HG03280 (cell line): Measurements from ENCODE around the gene ALK.
"Not testable (repeated sequence)": the region's sequence is repeated elsewhere in the genome, so short reads cannot be mapped to it uniquely, and the experiment has no call there.

ENCODE experiments used
- ATAC-seq: cut with Tn5 transposase; IDR thresholded peaks from one replicate; pipeline ENCODE4 v1.9.1; 2021; ENCODE audit warnings: mild to moderate bottlenecking, moderate library complexity; ENCODE audit not compliant: unreplicated experiment

The ALK gene

DNA sequence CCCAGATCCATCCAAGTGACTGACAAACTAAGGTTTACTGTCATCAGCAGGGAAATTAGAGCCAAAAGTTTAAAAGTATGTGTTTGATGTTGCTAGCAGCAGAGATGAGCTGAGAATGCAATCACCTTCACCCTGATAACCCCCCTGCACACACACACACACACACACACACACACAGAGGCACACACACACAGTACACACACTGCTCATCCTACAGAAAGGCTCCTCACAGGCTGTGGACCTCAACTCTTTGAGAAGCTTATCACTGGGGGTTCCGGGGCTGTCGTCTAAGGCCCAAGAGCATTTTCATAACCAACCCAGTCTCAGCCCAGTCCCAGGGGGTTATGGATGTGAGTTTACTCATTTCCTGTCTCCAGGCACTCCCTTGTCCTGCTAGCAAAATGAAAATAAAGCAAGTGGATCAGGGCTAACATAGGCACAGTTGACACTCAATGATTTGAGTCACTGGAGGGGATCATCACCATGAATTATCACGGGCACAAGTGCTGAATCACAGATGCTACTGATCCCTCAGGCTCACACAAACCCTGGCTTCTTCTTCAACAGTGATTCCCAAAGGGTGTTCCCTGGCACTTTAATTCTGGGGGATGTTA, 76.6 kb downstream of the ALK start:
- ATAC-seq, result no peak

DNA sequence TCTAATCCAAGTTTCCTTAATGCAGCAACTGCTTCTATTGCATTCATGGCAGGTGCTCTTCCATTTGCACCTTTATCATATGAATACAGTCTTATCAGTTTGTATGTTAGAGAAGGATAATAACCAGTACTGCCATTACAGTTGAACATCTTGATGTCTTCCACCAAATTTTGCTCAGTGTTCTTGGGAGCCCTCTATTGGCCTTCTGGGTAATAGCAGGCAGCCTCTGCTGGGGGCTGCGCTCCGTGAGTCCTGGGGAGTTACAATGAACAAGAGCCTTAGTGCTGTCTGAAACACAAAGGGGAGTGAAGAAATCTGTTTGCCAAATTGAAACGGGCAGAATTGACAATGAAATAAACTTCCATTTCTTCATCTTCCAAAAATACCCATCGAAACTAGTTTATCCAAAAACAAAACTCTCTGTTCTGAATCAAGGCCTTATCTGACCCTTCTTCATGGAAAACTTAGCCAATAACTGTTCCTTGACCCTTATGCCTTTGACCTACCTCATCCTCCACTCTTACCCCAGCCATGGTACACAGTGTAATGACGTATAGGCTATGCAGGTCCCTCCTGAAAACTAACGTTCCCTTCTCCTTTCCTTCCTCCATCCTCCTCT, 79.9 kb downstream of the ALK start:
- no peak for ATAC-seq

DNA sequence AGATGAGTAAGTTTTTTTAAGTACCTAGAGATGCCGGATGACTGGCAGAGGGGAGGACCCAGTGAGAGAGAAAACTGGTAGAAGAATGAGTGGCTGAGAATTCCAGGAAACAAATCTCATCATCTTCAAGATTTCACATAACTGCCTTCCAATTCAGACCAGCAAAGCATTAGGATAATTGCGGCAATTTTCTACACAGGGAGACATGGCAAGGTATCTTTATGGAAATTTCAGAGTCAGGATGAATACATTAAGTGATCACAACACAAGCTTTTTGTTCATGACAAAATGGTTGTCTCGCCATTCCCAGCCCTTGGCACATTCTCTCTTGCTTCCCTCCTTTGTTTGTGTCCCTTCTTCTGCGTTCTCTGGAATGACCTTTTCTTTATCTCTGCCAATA, 82.1 kb downstream of the ALK start:
- ATAC-seq, result no peak

DNA sequence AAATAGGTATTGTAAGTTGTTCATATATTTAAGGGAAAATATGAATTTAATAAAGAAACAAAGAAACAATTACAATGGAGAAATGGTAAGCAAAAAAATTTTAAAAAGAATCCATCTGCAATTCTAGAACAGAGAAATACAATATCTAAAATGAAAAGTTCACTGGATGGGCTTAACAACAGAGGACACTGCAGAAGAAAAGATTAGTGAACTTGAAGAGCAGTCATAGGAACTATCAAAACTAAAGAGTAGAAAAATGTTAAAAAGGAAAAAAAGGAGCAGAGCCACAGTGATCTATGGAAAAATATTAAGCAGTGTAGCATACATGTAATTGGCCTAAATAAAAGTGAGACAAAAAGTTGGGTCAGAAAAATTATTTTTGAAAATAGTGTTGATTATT, 83.5 kb downstream of the ALK start:
- no peak for ATAC-seq

DNA sequence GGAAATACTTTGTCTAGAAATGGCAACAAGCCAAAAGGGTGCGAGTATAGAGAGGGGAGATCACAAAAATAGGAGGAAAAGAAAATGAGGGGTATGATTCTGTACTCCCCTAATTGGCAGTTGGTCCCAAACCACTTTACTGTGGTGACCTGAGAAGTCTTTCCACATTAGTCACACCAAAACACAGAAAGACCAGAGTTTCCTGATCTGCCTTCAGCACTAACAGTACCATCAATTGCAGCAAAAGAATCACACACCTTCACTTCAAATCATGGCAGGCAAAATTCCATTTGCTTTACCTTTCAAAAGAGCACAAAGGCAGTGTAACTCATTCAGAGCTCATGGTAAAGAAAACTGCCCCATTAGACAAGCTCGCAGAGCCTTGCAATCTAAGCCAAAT, 86.8 kb downstream of the ALK start:
- ATAC-seq, result no peak

- no peak for ATAC-seq
These were observed 87.3 kb downstream of the ALK start for GRCh38 chr2:29834036-29834540.

DNA sequence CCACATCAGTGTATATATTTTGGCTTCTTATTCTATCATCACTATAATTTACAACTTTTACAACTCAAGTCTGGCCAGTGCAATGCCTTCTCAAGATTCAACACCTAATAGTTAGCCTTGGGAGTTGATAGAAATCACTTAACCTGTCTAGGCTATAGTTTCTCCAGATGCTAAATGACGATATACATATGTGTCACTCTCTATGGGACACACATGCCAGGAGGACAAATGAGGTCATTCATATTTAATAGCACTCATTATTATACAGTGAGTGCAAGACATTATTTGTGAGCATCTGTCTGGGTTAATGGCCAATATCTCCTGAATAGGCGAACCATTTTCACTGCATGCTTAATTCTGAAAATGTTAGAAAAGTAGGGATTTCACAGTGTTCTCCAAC, 89.8 kb downstream of the ALK start:
- no peak for ATAC-seq

DNA sequence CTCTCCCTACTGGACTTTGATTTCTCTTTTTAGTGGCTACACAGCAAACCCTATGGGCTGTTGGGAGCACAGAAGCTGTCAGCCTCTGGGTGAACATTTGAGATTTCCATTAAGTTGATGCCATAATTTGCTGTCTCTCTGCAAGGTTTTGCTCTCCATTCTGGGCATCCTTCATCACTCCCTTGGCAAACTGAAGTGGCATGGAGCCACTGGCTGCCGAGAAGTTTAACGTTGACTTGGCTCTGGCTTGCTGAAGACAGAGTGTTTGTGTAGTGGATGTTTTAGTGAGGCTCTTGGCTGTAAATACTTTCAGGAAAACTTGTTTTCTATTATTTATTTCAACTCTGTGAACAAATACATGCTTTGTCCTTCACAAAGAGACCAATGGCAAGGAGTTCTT, 91.5 kb downstream of the ALK start:
- no peak for ATAC-seq

DNA sequence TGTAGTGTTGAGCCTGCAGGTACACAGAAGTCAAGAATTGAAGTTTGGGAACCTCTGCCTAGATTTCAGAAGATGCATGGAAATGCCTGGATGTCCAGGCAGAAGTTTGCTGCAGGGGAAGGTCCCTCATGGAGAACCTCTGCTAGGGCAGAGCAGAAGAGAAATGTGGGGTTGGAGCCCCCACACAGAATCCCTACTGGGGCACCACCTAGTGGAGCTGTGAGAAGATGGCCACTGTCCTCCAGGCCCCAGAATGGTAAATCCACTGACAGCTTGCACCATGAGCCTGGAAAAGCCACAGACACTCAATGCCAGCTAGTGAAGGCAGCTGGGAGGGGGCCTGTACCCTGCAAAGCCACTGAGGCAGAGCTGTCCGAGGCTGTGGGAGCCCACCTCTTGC, 97.2 kb downstream of the ALK start:
- not testable (repeated sequence) for ATAC-seq

DNA sequence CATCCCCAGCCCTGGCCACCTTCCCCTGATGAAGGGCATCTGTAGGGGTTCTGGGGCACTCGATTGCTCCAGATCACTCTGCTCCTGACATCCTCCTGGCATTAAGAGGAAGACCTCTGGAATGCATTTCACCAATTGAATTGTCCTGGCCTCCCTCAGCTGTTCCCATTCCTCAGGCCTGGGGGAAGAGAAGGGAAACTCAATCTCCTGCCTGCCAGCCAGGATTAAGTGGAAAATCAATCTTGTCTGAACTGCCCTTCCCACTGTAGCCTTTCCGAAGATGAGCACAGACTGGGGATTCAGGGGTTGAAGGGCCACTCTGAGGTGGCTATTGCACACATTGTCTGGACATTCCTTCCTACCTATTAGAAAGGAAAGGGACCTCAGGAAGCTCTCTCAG, 99.8 kb downstream of the ALK start:
- ATAC-seq, result no peak

DNA sequence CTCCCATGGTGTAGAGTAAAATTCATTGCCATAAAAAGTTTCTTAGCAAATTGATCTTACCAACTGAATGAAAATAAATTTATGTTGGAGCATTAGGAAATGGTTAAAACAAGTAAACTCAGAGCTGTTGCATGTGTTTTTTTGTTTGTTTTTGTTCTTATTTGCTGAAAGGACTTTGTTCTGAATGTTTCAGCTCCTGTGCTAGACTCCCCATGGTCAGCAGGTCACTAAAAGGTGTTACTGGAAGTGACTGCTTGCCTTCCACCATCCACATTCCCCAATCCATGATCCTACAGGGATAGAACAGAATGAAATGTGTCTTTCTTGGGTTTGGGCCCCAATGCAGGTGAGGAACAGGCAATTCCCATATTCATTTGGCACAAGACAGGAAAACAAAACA, 101.8 kb downstream of the ALK start:
- no peak for ATAC-seq

DNA sequence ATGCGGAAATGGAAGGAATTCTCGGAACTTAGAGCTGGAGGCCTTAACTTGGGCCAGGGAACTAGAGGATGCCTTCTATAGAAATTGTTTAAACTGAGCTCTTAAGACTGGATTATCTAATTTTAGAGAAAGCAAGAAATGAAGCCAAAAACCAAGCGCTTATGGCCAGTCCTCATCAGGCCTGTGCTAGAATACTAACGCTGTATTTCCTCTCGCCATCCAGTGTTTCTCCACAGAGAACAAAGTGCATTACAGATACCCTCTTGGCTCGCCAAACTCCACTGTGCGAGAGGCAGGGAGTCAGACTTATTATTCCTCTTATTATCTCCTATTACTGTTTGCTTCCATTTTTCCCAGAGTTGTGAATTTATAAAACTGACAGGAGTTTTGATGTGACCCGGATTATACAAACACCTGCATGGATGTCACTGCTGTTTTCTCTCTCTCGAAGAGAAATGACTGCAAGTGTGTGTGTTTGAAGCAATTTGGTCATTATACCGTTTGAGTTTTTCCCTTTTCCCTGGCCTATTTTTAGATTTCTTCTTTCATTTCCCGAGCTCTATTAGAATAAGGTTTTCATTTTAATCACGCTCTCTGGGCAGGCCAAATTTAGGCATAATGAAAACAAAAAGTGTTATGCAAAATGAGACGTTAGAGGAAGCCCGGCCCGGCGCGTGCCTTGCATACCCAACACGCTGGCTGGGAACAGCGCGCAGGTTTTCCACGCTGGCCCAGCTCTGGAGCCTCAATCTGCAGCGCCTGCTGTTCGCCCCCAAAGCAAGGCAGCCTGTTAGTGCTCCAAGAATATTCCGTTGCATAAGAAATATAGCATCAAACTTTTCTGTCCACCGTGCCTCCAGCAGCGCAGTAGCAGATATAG, 103.3 kb downstream of the ALK start:
- no peak for ATAC-seq

GRCh38 chr2:29817299-29817698, 104.1 kb downstream of the ALK start:
- ATAC-seq, result no peak

DNA sequence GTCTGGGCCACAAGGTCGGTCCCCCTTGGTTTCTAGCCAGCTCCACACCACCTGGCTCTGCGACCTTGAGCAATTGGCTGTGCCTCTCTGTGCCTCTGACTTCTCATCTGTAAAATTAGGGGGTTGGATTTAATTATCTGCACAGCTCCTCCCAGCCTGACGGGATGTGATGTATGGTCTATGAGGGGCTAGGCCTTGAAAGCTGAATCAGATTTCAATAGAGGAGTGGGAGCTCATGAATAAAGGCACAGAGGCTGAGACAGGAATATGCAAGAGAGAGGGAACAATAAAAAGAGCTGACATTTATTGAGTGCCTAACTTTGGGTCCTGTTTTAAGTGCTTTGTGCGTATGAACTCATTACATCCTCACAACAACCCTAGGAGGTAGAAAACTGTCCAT, 104.7 kb downstream of the ALK start:
- ATAC-seq, result no peak

- no peak for ATAC-seq
These were observed 110.0 kb downstream of the ALK start for GRCh38 chr2:29811378-29811777.

GRCh38 chr2:29810956-29811355, 110.4 kb downstream of the ALK start:
- ATAC-seq, result no peak

DNA sequence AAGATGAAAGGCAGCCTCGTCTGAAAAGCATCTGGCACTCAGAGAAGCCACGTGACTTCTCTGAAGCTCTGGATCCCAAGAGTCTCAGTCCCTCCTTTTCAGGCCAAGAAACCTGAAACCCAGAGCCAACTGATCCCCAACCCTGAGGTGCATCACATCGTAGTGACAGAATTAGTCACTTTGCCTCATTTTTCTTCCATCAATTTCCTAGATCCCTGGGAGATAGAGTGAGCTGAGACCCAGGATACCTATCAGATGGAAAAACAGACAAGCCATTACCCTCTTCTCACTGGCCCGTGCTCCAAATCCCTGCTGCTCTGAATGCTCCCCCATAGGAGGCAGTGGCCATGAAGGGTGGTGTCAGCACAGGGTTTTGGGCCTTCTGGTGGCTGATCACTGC, 113.1 kb downstream of the ALK start:
- ATAC-seq, result no peak

- no peak for ATAC-seq
These were observed 114.3 kb downstream of the ALK start for GRCh38 chr2:29807082-29807481.

DNA sequence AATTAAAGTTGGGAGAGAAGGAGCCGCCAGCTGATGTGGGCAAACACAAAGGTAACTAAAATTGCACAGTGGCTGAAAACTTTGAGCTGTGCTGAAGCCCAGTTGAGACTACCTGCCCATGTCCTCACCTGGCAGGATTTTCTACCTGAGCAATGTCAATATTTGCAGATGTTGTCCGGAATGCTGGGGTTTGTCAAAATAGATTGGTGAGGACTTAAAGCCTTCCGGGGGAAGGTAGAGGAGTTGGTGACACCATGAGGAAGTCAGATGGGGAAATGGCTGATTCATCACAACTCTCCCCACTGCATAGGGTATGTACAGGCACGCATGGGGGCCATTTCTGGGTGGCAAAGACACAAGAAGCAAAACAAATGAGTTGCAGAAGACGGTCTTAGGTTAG, 114.9 kb downstream of the ALK start:
- ATAC-seq, result no peak

GRCh38 chr2:29804671-29805070, 116.7 kb downstream of the ALK start:
- ATAC-seq, result no peak

GRCh38 chr2:29803537-29803936, 117.8 kb downstream of the ALK start:
- no peak for ATAC-seq

DNA sequence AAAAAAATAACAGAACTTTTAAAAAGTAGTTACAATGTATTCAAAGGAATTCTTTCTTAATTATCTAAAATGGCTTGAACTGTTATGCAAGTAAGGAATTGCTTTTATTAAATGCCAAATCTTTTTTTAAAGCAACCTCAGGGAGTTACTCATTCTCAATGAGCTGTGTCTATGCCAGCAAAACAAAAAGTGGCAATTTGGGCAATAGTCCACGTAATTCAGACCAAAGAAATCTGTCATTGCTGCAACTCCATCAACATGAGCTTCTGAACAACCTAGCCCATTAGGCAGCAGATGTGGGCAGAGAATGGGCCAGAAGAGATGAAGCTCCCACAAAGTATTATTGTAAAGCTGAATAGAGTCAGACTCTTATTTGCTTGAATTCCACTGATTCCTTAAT, 118.4 kb downstream of the ALK start:
- ATAC-seq, result no peak
